HL-60 (cell line): ENCODE results near the gene S100A16.

Experiments used
- GABPA ChIP-seq: IDR thresholded peaks from 2 replicates; pipeline ENCODE4 v1.6.1; 2012; ENCODE audit warnings: low read depth
- POLR2AphosphoS5 ChIP-seq: IDR thresholded peaks from 2 replicates; pipeline ENCODE4 v1.6.1; 2012; ENCODE audit warnings: low read depth
- TF ChIP-seq, protein P1 (sequence below): IDR thresholded peaks from one replicate; pipeline ENCODE4 v1.5.1; 2011; ENCODE audit warnings: low read length, control low read depth, inconsistent platforms; ENCODE audit not compliant: insufficient read depth
- TF ChIP-seq, protein P2 (sequence below): IDR thresholded peaks from 2 replicates; pipeline ENCODE4 v1.6.1; 2012; ENCODE audit warnings: low read depth; ENCODE audit not compliant: insufficient replicate concordance

- TF ChIP-seq, protein P1, sequence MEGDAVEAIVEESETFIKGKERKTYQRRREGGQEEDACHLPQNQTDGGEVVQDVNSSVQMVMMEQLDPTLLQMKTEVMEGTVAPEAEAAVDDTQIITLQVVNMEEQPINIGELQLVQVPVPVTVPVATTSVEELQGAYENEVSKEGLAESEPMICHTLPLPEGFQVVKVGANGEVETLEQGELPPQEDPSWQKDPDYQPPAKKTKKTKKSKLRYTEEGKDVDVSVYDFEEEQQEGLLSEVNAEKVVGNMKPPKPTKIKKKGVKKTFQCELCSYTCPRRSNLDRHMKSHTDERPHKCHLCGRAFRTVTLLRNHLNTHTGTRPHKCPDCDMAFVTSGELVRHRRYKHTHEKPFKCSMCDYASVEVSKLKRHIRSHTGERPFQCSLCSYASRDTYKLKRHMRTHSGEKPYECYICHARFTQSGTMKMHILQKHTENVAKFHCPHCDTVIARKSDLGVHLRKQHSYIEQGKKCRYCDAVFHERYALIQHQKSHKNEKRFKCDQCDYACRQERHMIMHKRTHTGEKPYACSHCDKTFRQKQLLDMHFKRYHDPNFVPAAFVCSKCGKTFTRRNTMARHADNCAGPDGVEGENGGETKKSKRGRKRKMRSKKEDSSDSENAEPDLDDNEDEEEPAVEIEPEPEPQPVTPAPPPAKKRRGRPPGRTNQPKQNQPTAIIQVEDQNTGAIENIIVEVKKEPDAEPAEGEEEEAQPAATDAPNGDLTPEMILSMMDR: no peak
- no peak for TF ChIP-seq GABPA
- TF ChIP-seq, protein P2, sequence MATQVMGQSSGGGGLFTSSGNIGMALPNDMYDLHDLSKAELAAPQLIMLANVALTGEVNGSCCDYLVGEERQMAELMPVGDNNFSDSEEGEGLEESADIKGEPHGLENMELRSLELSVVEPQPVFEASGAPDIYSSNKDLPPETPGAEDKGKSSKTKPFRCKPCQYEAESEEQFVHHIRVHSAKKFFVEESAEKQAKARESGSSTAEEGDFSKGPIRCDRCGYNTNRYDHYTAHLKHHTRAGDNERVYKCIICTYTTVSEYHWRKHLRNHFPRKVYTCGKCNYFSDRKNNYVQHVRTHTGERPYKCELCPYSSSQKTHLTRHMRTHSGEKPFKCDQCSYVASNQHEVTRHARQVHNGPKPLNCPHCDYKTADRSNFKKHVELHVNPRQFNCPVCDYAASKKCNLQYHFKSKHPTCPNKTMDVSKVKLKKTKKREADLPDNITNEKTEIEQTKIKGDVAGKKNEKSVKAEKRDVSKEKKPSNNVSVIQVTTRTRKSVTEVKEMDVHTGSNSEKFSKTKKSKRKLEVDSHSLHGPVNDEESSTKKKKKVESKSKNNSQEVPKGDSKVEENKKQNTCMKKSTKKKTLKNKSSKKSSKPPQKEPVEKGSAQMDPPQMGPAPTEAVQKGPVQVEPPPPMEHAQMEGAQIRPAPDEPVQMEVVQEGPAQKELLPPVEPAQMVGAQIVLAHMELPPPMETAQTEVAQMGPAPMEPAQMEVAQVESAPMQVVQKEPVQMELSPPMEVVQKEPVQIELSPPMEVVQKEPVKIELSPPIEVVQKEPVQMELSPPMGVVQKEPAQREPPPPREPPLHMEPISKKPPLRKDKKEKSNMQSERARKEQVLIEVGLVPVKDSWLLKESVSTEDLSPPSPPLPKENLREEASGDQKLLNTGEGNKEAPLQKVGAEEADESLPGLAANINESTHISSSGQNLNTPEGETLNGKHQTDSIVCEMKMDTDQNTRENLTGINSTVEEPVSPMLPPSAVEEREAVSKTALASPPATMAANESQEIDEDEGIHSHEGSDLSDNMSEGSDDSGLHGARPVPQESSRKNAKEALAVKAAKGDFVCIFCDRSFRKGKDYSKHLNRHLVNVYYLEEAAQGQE: no peak
- TF ChIP-seq POLR2AphosphoS5: no peak
Measured at GRCh38 chr1:153608089-153608682, 4.8 kb downstream of the S100A16 start.
